Osteocyte (in vitro differentiated cells): Measurements from ENCODE around the gene PCDH17. TPM values are rescaled to one million over a fixed set of nuclear protein-coding genes. Genes with fewer than 3 reads are reported as not detected.

Experiments
- DNase-seq: peaks from one replicate; pipeline ENCODE4 v3.0.0; 2021; ENCODE audit warnings: mixed read lengths; ENCODE audit not compliant: unreplicated experiment; ENCODE audit errors: extremely low spot score
- H3K27ac Mint-ChIP-seq: one replicate; pipeline ENCODE4 v1.8.0; 2021; ENCODE audit warnings: mild to moderate bottlenecking, mixed read lengths; ENCODE audit not compliant: unreplicated experiment
- H3K27me3 Mint-ChIP-seq: one replicate; pipeline ENCODE4 v1.8.0; 2021; ENCODE audit warnings: mixed read lengths; ENCODE audit not compliant: unreplicated experiment
- H3K36me3 Mint-ChIP-seq: one replicate; pipeline ENCODE4 v1.8.0; 2021; ENCODE audit warnings: mixed read lengths; ENCODE audit not compliant: unreplicated experiment
- H3K4me1 Mint-ChIP-seq: one replicate; pipeline ENCODE4 v1.8.0; 2021; ENCODE audit warnings: mixed read lengths; ENCODE audit not compliant: unreplicated experiment
- H3K4me3 Mint-ChIP-seq: one replicate; pipeline ENCODE4 v1.8.0; 2021; ENCODE audit warnings: mild to moderate bottlenecking, moderate library complexity, mixed read lengths; ENCODE audit not compliant: unreplicated experiment
- H3K9me3 Mint-ChIP-seq: one replicate; pipeline ENCODE4 v1.8.0; 2021; ENCODE audit warnings: mixed read lengths; ENCODE audit not compliant: unreplicated experiment
- CTCF ChIP-seq: fragments of 200-600 bp; sonication (generic); IDR thresholded peaks from 2 replicates; pipeline ENCODE4 v1.5.0; 2021; ENCODE audit warnings: antibody characterized with exemption, mild to moderate bottlenecking, moderate library complexity
- total RNA-seq: library from RNA; stranded (reverse); gene quantifications from 2 replicates; pipeline ENCODE4 v1.2.1, GENCODE V29; 2021

PCDH17 gene
- total RNA-seq, 1 donor from 2014 or later, result 0.62 TPM

- no peaks in the 10 kb centered on the region for H3K9me3 Mint-ChIP-seq
- peak; percentile 91 for TF ChIP-seq CTCF
- no peaks in the 10 kb centered on the region for H3K36me3 Mint-ChIP-seq
- DNase-seq, result no peak
- no peak overlapping the region for H3K4me3 Mint-ChIP-seq
- peaks cover 10% of the 10 kb centered on the region for H3K4me1 Mint-ChIP-seq
- H3K27ac Mint-ChIP-seq, result no peak overlapping the region
- H3K27me3 Mint-ChIP-seq, result peaks cover 34% of the 10 kb centered on the region
These were observed 6.7 kb upstream of the PCDH17 start for GRCh38 chr13:57624565-57625435.

- TF ChIP-seq CTCF, result peak; percentile 74
- H3K4me3 Mint-ChIP-seq, result no peak overlapping the region
- H3K36me3 Mint-ChIP-seq, result no peaks in the 10 kb centered on the region
- no peak overlapping the region for H3K27ac Mint-ChIP-seq
- DNase-seq, result no peak
- peaks cover 44% of the 10 kb centered on the region for H3K27me3 Mint-ChIP-seq
- H3K4me1 Mint-ChIP-seq, result peaks cover 36% of the 10 kb centered on the region
- no peaks in the 10 kb centered on the region for H3K9me3 Mint-ChIP-seq
These were observed 3.9 kb upstream of the PCDH17 start for GRCh38 chr13:57627663-57628062.

GRCh38 chr13:57629391-57629804, 2.1 kb upstream of the PCDH17 start:
- peaks cover 49% of the 10 kb centered on the region for H3K27me3 Mint-ChIP-seq
- no peak for DNase-seq
- H3K4me1 Mint-ChIP-seq, result peaks cover 39% of the 10 kb centered on the region
- peak overlapping the region; percentile 93 for H3K4me3 Mint-ChIP-seq
- no peaks in the 10 kb centered on the region for H3K9me3 Mint-ChIP-seq
- H3K36me3 Mint-ChIP-seq, result no peaks in the 10 kb centered on the region
- H3K27ac Mint-ChIP-seq, result no peak overlapping the region
- TF ChIP-seq CTCF, result no peak

GRCh38 chr13:57629821-57630235, 1.7 kb upstream of the PCDH17 start:
- Mint-ChIP-seq H3K27ac (no peak overlapping the region), H3K36me3 (no peaks in the 10 kb centered on the region), H3K9me3 (no peaks in the 10 kb centered on the region), H3K27me3 (peaks cover 50% of the 10 kb centered on the region), H3K4me3 (peak overlapping the region; percentile 93), H3K4me1 (peaks cover 39% of the 10 kb centered on the region)
- peak; percentile 94 for DNase-seq
- TF ChIP-seq CTCF, result no peak

- Mint-ChIP-seq H3K27me3 (peaks cover 54% of the 10 kb centered on the region), H3K4me3 (peak overlapping the region; percentile 93), H3K4me1 (peaks cover 39% of the 10 kb centered on the region), H3K9me3 (no peaks in the 10 kb centered on the region), H3K27ac (peak overlapping the region; percentile 7), H3K36me3 (no peaks in the 10 kb centered on the region)
- DNase-seq, result no peak
- no peak for TF ChIP-seq CTCF
These were observed 616 bp upstream of the PCDH17 start for GRCh38 chr13:57630661-57631595.
